GM12891 (cell line): ENCODE results near the gene CES2.

Experiments
- POLR2A ChIP-seq: IDR thresholded peaks from 2 replicates; pipeline ENCODE4 v1.6.1; 2011; ENCODE audit warnings: low read depth, low read length, control low read depth
- POLR2AphosphoS5 ChIP-seq: IDR thresholded peaks from 2 replicates; pipeline ENCODE4 v1.6.1; 2011; ENCODE audit warnings: low read depth, low read length, control low read depth
- SPI1 ChIP-seq: IDR thresholded peaks from 2 replicates; pipeline ENCODE4 v1.6.1; 2011; ENCODE audit warnings: low read depth, low read length, control low read depth
- TAF1 ChIP-seq: IDR thresholded peaks from 2 replicates; pipeline ENCODE4 v1.6.1; 2011; ENCODE audit warnings: low read depth, low read length, control low read depth

DNA sequence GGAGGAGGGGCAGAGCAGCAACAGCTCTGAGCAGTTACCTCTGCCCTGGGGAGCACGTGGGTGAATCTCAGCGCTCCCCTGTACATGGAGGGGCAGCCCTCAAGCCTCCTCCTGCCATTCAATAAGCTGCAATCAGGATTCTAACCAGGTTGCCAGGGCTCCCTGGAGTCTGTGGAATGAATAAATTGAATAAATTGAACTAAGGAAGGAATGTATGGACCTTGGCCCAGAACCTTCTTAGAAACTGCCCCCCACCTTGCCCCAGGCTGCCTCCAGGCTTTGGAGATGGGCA is 15.1 kb upstream of the CES2 start:
- no peak for TF ChIP-seq POLR2AphosphoS5
- no peak for TF ChIP-seq POLR2A
- TF ChIP-seq SPI1 = no peak
- no peak for TF ChIP-seq TAF1
